ENCODE results near the gene ZBP1.

- TF ChIP-seq, protein P1, sequence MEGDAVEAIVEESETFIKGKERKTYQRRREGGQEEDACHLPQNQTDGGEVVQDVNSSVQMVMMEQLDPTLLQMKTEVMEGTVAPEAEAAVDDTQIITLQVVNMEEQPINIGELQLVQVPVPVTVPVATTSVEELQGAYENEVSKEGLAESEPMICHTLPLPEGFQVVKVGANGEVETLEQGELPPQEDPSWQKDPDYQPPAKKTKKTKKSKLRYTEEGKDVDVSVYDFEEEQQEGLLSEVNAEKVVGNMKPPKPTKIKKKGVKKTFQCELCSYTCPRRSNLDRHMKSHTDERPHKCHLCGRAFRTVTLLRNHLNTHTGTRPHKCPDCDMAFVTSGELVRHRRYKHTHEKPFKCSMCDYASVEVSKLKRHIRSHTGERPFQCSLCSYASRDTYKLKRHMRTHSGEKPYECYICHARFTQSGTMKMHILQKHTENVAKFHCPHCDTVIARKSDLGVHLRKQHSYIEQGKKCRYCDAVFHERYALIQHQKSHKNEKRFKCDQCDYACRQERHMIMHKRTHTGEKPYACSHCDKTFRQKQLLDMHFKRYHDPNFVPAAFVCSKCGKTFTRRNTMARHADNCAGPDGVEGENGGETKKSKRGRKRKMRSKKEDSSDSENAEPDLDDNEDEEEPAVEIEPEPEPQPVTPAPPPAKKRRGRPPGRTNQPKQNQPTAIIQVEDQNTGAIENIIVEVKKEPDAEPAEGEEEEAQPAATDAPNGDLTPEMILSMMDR (IDR thresholded peaks at IDR 0.05) = no peak
- no peak for TF ChIP-seq EP300 (IDR thresholded peaks at IDR 0.05; ENCODE audit: borderline replicate concordance in 1 of 2, low read depth in 1 of 2, low read length in 1 of 2)
- no peak for TF ChIP-seq POLR2AphosphoS5 (IDR thresholded peaks at IDR 0.05; ENCODE audit: low read depth, low read length)
- no peak for TF ChIP-seq TEAD4 (IDR thresholded peaks at IDR 0.05; ENCODE audit: borderline replicate concordance, insufficient read depth)
- TF ChIP-seq FOSL2 (IDR thresholded peaks at IDR 0.05; ENCODE audit: borderline replicate concordance, low read depth) = no peak
- TF ChIP-seq RFX5 (IDR thresholded peaks at IDR 0.05; ENCODE audit: low read length) = no peak
- no peak for TF ChIP-seq NFIC (IDR thresholded peaks at IDR 0.05; ENCODE audit: borderline replicate concordance)
- TF ChIP-seq RAD21 (IDR thresholded peaks at IDR 0.05; ENCODE audit: low read length) = no peak
Observed at GRCh38 chr20:57638895-57639236, 18.6 kb upstream of the ZBP1 start.
